GM12873 (cell line): ENCODE data around the gene DRG2.

Experiments
- TF ChIP-seq, protein P1 (sequence below): IDR thresholded peaks from 2 replicates; pipeline ENCODE4 v1.5.1; 2012; ENCODE audit warnings: low read depth, mild to moderate bottlenecking, moderate library complexity, low read length, control low read depth; ENCODE audit not compliant: insufficient read depth; ENCODE audit errors: missing control alignments

The DRG2 gene

DNA sequence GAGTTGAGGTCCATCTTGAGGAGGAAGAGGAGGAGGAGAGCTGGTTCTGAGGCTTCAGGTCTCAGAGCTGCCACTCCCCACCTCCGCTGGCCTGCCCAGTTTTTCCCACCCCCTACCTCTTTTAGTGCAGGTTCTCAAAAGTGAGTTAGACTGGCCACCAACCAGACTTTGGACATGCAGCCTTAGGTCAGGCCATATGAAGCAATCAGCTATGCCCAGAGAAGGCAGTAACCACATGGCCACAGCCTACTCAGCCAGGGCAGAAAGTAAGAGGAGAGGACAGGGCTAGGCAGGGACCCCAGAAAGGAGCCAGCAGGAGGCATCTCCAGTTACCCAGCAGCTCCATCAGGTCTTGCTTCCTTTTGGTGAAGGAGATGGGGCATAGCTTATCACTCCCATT, 29.8 kb downstream of the DRG2 start:
- TF ChIP-seq, protein P1, sequence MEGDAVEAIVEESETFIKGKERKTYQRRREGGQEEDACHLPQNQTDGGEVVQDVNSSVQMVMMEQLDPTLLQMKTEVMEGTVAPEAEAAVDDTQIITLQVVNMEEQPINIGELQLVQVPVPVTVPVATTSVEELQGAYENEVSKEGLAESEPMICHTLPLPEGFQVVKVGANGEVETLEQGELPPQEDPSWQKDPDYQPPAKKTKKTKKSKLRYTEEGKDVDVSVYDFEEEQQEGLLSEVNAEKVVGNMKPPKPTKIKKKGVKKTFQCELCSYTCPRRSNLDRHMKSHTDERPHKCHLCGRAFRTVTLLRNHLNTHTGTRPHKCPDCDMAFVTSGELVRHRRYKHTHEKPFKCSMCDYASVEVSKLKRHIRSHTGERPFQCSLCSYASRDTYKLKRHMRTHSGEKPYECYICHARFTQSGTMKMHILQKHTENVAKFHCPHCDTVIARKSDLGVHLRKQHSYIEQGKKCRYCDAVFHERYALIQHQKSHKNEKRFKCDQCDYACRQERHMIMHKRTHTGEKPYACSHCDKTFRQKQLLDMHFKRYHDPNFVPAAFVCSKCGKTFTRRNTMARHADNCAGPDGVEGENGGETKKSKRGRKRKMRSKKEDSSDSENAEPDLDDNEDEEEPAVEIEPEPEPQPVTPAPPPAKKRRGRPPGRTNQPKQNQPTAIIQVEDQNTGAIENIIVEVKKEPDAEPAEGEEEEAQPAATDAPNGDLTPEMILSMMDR = no peak

DNA sequence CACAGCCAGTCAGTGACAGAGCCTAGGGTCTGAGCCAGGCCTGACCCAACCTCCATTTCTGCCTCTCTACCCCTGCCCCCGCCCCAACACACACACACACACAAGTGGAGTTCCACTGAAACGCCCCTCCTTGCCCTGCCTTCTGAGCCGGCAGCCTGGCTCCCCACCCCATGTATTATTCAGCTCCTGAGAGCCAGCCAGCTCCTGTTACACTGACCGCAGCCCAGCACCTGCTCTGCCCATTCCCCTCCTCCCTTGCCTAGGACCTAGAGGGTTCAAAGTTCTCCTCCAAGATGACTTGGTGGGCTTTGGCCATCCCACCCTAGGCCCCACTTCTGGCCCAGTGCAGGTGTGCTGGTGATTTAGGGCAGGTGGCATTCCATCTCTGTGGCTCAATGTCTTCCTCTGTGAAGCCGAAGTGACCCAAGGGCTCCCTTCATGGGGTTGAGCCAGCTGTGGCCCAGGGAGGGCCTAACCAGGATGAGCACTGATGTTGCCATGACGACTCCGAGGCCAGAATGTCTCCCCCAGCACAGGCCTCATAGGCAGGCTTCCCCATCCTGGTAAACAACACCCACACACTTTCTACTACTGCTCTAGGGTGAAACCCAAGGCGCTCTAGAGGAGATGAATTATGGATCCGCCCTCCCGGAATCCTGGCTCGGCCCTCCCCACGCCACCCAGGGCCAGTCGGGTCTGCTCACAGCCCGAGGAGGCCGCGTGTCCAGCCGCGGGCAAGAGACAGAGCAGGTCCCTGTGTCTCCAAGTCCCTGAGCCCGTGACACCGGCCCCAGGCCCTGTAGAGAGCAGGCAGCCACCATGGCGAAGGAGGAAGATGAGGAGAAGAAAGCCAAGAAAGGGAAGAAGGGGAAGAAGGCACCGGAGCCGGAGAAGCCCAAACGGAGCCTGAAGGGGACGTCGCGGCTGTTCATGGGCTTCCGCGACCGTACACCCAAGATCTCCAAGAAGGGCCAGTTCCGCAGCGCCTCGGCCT, 30.5 kb downstream of the DRG2 start:
- TF ChIP-seq, protein P1 = no peak

DNA sequence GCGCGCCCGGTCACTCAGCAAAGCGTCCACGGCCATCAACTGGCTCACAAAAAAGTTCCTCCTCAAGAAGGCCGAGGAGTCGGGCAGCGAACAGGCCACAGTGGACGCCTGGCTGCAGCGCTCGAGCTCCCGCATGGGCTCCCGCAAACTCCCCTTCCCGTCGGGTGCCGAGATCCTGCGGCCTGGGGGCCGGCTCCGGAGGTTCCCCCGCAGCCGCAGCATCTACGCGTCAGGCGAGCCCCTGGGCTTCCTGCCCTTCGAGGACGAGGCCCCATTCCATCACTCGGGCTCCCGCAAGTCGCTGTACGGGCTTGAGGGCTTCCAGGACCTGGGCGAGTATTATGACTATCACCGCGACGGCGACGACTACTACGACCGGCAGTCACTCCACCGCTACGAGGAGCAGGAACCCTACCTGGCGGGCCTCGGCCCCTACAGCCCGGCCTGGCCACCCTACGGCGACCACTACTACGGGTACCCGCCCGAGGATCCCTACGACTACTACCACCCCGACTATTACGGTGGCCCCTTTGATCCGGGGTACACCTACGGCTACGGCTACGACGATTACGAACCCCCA, 31.5 kb downstream of the DRG2 start:
- TF ChIP-seq, protein P1 = no peak

DNA sequence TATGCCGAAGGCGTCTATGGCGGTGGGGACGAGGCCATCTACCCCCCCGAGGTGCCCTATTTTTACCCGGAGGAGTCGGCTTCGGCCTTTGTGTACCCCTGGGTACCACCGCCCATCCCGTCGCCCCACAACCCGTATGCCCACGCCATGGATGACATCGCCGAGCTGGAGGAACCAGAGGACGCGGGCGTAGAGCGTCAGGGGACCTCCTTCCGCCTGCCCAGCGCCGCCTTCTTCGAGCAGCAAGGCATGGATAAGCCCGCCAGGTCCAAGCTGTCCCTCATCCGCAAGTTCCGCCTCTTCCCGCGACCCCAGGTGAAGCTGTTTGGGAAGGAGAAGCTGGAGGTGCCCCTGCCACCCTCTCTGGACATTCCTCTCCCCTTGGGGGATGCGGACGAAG, 32.2 kb downstream of the DRG2 start:
- TF ChIP-seq, protein P1 = no peak

DNA sequence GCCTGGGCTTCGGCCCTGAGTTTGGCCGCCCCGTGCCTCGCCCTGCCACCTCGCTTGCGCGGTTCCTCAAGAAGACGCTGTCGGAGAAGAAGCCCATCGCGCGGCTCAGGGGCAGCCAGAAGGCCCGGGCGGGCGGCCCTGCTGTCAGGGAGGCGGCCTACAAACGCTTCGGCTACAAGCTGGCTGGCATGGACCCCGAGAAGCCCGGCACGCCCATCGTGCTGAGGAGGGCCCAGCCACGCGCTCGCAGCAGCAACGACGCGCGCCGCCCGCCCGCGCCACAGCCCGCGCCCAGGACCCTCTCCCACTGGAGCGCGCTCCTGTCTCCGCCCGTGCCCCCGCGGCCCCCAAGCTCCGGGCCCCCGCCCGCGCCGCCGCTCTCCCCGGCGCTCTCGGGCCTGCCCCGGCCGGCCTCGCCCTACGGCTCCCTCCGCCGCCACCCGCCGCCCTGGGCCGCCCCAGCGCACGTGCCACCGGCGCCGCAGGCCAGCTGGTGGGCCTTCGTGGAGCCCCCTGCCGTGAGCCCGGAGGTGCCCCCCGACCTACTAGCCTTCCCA, 32.8 kb downstream of the DRG2 start:
- TF ChIP-seq, protein P1 = no peak

DNA sequence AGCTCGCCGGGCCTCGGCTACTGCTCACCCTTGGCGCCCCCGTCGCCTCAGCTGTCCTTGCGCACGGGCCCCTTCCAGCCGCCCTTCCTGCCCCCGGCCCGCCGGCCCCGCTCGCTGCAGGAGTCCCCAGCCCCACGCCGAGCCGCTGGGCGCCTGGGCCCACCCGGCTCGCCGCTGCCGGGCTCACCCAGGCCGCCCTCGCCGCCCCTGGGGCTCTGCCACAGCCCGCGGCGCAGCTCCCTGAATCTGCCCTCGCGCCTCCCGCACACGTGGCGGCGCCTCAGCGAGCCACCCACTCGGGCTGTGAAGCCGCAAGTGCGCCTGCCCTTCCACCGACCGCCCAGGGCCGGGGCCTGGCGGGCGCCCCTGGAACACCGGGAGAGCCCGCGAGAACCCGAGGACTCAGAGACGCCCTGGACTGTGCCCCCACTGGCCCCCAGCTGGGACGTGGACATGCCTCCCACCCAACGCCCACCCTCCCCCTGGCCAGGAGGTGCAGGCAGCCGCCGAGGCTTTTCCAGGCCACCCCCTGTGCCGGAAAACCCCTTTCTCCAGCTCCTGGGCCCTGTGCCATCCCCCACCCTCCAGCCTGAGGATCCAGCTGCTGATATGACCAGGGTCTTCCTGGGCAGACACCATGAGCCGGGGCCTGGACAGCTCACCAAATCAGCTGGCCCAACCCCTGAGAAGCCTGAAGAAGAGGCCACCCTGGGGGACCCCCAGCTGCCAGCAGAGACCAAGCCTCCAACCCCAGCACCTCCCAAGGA, 33.6 kb downstream of the DRG2 start:
- TF ChIP-seq, protein P1 = no peak
